Measurements from ENCODE around the gene PIGL. TPM values are rescaled to one million over a fixed set of nuclear protein-coding genes. Genes with fewer than 3 reads are reported as not detected.
"Not testable (repeated sequence)": the region's sequence is repeated elsewhere in the genome, so short reads cannot be mapped to it uniquely, and the experiment has no call there.

Gene PIGL
- total RNA-seq, 4 donors from 2014 or later, result 42.4 to 87.6 (median 66.1) TPM

- Histone ChIP-seq H3K4me3 (no peak overlapping the region), H3K27ac (no peak overlapping the region), H3K4me1 (peaks cover 0 to 18% (median 0%) of the 10 kb centered on the region in 4 donors), H3K27me3 (no peaks in the 10 kb centered on the region), H3K36me3 (peaks cover 0 to 42% (median 0%) of the 10 kb centered on the region in 3 donors), H3K9me3 (no peaks in the 10 kb centered on the region)
- WGBS, 2 donors, result 73 to 76% methylated on average over 3 of the region's 3 CpGs
- DNase-seq (ENCODE audit: low spot score in 2 of 2), result no peak
- TF ChIP-seq CTCF (IDR thresholded peaks at IDR 0.05) (no peak), EP300 (IDR thresholded peaks at IDR 0.05) (no peak), POLR2A (IDR thresholded peaks at IDR 0.05) (no peak)
Observed at GRCh38 chr17:16189791-16190348, 27.1 kb upstream of the PIGL start.

- 73 to 78% methylated on average over 4 of the region's 4 CpGs for WGBS, 2 donors
- DNase-seq (ENCODE audit: low spot score in 2 of 2), result no peak
- TF ChIP-seq CTCF (IDR thresholded peaks at IDR 0.05) (no peak), EP300 (IDR thresholded peaks at IDR 0.05) (no peak), POLR2A (IDR thresholded peaks at IDR 0.05) (no peak)
- Histone ChIP-seq H3K36me3 (peaks cover 0 to 33% (median 0%) of the 10 kb centered on the region in 3 donors), H3K9me3 (no peaks in the 10 kb centered on the region), H3K4me3 (no peak overlapping the region), H3K27me3 (no peaks in the 10 kb centered on the region), H3K4me1 (peaks cover 0 to 18% (median 0%) of the 10 kb centered on the region in 4 donors), H3K27ac (no peak overlapping the region)
Observed at GRCh38 chr17:16190703-16191360, 26.2 kb upstream of the PIGL start.

- Histone ChIP-seq H3K4me3 (no peak overlapping the region), H3K9me3 (no peaks in the 10 kb centered on the region), H3K27me3 (no peaks in the 10 kb centered on the region), H3K4me1 (peaks cover 0 to 18% (median 0%) of the 10 kb centered on the region in 4 donors), H3K27ac (no peak overlapping the region), H3K36me3 (peaks cover 0 to 26% (median 0%) of the 10 kb centered on the region in 3 donors)
- no peak for TF ChIP-seq POLR2A (IDR thresholded peaks at IDR 0.05)
- no peak for TF ChIP-seq CTCF (IDR thresholded peaks at IDR 0.05)
- no peak for TF ChIP-seq EP300 (IDR thresholded peaks at IDR 0.05)
- no peak for DNase-seq (ENCODE audit: low spot score in 2 of 2)
- 70 to 77% methylated on average over 3 of the region's 3 CpGs for WGBS, 2 donors
Observed at GRCh38 chr17:16191604-16192003, 25.4 kb upstream of the PIGL start.

- H3K4me1 ChIP-seq, result peaks cover 0 to 30% (median 5%) of the 10 kb centered on the region in 4 donors
Observed at GRCh38 chr17:16194307-16194835, 22.6 kb upstream of the PIGL start.

GRCh38 chr17:16197276-16197675, 19.7 kb upstream of the PIGL start:
- Histone ChIP-seq H3K9me3 (no peaks in the 10 kb centered on the region), H3K36me3 (peaks cover 0 to 38% (median 0%) of the 10 kb centered on the region in 3 donors), H3K27ac (no peak overlapping the region), H3K4me1 (peaks cover 0 to 39% (median 11%) of the 10 kb centered on the region in 4 donors), H3K4me3 (no peak overlapping the region), H3K27me3 (no peaks in the 10 kb centered on the region)
- TF ChIP-seq POLR2A (IDR thresholded peaks at IDR 0.05) (no peak), CTCF (IDR thresholded peaks at IDR 0.05) (no peak)
- no peak for DNase-seq (ENCODE audit: low spot score in 2 of 2)
- 86 to 91% methylated on average over 1 of the region's 1 CpG for WGBS, 2 donors

More at GRCh38 chr17:16194307-16194835, 22.6 kb upstream of the PIGL start:
- not testable (repeated sequence) for H3K4me3 ChIP-seq; H3K9me3 ChIP-seq; DNase-seq (ENCODE audit: low spot score in 2 of 2); H3K27me3 ChIP-seq; H3K27ac ChIP-seq
- peaks cover 0 to 42% (median 0%) of the 10 kb centered on the region in 3 donors for H3K36me3 ChIP-seq
- 84 to 90% methylated on average over 2 of the region's 2 CpGs for WGBS, 2 donors

Data from tibial nerve (tissue), 4 donors.